DMS114 treated with DMSO at 0.1 percent for 48 hours (cell line): Measurements from ENCODE around the gene PCDHGA3.
"Not testable (repeated sequence)": the region's sequence is repeated elsewhere in the genome, so short reads cannot be mapped to it uniquely, and the experiment has no call there.

Experiments
- DNase-seq: peaks from one replicate; lab custom pipeline; 2025; ENCODE audit not compliant: unreplicated experiment; lab: John Stamatoyannopoulos, UW

The PCDHGA3 gene

DNA sequence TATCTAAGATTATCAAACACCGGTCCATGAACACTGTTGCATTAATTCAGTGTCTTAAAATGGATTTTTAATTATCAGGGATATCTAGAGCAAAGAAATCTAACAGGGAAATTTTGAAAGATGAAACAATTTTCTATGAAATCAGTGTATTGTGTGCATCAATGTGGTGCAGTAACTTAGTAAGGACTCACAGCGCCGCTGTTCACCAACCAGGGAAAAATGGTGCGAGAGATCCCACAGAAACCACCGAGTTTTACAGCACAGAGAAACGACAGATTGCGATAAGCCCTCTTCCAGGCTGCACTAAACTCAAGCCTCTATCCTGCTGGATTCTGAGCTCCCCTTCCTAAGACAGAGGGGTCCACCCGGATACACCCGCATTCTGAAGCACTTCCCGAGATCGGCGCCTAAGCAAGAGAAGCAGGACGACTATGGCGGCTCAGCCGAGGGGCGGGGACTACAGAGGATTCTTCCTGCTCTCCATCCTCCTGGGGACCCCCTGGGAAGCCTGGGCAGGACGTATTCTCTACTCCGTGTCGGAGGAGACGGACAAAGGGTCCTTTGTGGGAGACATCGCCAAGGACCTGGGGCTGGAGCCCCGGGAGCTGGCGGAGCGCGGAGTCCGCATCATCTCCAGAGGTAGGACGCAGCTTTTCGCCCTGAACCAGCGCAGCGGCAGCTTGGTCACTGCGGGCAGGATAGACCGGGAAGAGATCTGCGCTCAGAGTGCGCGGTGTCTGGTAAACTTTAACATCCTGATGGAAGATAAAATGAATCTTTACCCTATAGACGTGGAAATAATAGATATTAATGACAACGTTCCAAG, 39.1 kb downstream of the PCDHGA3 start, which contains the start of gene PCDHGA7:
Gene PCDHGA7, plus strand, starts transcription at position 274 of the 826 bp plus-strand sequence. Its CDS starts 158 bp downstream, at position 432.
- no peak for DNase-seq

DNA sequence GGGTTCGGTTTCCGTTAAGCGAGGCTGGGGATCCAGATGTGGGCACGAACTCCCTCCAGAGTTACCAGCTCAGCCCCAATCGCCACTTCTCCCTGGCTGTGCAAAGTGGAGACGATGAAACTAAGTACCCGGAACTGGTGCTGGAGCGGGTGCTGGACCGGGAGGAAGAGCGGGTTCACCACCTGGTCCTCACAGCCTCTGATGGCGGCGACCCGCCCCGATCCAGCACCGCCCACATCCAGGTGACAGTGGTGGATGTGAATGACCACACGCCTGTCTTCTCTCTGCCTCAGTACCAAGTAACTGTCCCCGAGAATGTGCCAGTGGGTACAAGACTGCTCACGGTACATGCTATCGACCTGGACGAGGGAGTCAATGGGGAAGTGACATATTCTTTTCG, 39.7 kb downstream of the PCDHGA3 start:
- no peak for DNase-seq

DNA sequence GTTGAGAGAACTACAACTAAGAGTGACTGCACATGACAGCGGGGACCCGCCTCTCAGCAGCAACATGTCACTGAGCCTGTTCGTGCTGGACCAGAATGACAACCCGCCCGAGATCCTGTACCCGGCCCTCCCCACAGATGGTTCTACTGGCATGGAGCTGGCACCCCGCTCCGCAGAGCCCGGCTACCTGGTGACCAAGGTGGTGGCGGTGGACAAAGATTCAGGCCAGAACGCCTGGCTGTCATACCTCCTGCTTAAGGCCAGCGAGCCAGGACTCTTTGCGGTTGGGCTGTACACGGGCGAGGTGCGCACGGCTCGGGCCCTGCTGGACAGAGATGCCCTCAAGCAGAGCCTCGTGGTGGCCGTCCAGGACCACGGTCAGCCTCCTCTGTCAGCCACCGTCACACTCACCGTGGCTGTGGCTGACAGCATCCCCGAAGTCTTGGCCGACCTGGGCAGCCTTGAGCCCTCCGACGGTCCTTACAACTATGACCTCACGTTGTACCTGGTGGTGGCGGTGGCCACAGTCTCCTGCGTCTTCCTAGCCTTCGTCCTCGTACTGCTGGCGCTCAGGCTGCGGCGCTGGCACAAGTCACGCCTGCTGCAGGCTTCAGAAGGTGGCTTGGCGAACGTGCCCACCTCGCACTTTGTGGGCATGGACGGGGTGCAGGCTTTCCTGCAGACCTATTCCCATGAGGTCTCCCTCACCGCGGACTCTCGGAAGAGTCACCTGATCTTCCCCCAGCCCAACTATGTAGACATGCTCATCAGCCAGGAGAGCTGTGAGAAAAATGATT, 41.0 kb downstream of the PCDHGA3 start:
- DNase-seq, result no peak

DNA sequence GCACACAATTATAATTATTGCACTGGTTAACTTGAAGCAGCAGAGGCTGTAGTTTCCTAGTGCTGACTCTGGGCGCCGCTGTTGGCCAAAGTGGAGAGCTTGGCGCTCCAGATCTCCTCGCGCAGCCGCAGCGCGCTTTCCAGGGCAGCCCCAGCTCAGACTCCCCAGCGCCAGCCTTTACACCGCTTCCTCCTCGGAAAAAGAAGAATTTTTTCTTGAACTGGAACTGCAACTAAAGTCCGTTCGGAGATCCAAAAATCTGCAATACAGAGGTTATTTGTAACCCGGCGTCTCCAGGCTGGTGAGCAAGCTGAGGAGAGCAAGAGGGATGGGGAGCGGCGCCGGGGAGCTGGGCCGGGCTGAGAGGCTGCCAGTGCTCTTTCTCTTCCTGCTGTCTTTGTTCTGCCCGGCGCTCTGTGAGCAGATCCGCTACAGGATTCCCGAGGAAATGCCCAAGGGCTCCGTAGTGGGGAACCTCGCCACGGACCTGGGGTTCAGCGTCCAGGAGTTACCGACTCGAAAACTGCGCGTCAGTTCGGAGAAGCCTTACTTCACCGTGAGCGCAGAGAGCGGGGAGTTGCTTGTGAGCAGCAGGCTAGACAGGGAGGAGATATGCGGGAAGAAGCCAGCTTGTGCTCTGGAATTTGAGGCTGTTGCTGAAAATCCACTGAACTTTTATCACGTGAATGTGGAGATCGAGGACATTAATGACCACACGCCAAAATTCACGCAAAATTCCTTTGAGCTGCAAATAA, 44.1 kb downstream of the PCDHGA3 start, which contains the start of gene PCDHGB4:
Gene PCDHGB4, plus strand, starts transcription at position 142 of the 755 bp plus-strand sequence. Its CDS starts 187 bp downstream, at position 329.
- DNase-seq, result not testable (repeated sequence)

DNA sequence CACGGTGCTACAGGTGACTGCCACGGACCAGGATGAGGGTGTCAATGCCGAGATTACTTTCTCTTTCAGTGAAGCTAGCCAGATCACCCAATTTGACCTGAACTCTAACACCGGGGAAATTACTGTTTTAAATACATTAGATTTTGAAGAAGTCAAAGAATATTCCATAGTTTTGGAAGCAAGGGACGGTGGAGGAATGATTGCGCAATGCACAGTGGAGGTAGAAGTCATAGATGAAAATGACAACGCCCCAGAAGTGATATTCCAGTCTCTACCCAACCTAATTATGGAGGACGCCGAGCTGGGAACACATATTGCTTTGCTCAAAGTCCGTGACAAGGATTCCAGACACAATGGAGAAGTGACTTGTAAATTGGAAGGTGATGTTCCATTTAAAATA, 45.0 kb downstream of the PCDHGA3 start:
- no peak for DNase-seq

DNA sequence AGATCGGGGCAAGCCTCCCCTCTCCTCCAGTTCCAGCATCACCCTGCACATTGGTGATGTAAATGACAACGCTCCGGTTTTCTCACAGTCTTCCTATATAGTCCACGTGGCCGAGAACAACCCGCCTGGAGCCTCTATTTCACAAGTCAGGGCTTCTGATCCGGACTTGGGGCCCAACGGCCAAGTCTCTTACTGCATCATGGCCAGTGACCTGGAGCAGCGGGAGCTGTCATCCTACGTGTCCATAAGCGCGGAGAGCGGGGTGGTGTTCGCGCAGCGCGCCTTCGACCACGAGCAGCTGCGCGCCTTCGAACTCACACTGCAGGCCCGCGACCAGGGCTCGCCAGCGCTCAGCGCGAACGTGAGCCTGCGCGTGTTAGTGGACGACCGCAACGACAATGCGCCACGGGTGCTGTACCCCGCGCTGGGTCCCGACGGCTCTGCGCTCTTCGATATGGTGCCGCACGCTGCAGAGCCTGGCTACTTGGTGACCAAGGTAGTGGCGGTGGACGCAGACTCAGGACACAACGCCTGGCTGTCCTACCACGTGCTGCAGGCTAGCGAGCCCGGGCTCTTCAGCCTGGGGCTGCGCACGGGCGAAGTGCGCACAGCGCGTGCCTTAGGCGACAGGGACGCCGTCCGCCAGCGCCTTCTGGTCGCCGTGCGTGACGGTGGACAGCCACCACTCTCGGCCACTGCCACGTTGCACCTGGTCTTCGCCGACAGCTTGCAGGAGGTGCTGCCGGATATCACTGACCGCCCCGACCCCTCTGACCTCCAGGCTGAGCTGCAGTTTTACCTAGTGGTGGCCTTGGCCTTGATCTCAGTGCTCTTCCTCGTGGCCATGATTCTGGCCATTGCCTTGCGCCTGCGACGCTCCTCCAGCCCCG, 45.8 kb downstream of the PCDHGA3 start:
- no peak for DNase-seq

DNA sequence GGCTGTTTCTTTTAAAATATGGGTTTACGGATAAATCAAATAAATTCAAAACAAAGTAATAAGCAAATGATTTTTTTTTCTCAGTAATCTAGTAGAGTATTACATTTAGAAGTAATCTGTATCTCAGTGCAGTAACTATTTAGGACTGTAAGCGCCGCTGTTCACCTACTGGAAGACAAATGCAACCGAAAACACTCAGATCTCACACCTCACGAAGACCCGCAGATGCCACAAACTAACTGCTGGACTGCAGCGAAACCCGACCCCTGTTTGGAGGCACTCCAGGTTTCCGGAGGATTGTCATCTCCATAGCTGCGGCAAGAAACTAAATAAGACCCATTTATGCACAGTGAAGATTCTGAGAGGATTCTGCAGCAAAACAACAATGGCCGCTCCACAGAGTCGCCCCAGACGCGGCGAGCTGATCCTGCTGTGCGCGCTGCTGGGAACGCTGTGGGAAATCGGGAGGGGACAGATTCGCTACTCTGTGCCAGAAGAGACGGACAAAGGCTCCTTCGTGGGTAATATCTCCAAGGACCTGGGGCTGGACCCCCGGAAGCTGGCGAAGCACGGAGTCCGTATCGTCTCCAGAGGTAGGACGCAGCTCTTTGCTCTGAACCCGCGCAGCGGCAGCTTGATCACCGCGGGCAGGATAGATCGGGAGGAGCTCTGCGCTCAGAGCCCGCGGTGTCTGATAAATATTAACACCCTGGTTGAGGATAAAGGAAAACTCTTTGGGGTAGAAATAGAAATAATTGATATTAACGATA, 49.0 kb downstream of the PCDHGA3 start, which contains the start of gene PCDHGA8:
Gene PCDHGA8, plus strand, starts transcription at position 205 of the 770 bp plus-strand sequence. Its CDS starts 181 bp downstream, at position 386.
- DNase-seq, result no peak

DNA sequence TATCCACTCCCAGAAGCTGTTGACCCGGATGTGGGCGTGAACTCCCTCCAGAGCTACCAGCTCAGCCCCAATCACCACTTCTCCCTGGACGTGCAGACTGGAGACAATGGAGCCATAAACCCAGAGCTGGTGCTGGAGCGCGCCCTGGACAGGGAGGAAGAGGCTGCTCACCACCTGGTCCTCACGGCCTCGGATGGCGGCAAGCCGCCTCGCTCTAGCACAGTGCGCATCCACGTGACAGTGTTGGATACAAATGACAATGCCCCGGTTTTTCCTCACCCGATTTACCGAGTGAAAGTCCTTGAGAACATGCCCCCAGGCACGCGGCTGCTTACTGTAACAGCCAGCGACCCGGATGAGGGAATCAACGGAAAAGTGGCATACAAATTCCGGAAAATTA, 49.6 kb downstream of the PCDHGA3 start:
- DNase-seq, result no peak

DNA sequence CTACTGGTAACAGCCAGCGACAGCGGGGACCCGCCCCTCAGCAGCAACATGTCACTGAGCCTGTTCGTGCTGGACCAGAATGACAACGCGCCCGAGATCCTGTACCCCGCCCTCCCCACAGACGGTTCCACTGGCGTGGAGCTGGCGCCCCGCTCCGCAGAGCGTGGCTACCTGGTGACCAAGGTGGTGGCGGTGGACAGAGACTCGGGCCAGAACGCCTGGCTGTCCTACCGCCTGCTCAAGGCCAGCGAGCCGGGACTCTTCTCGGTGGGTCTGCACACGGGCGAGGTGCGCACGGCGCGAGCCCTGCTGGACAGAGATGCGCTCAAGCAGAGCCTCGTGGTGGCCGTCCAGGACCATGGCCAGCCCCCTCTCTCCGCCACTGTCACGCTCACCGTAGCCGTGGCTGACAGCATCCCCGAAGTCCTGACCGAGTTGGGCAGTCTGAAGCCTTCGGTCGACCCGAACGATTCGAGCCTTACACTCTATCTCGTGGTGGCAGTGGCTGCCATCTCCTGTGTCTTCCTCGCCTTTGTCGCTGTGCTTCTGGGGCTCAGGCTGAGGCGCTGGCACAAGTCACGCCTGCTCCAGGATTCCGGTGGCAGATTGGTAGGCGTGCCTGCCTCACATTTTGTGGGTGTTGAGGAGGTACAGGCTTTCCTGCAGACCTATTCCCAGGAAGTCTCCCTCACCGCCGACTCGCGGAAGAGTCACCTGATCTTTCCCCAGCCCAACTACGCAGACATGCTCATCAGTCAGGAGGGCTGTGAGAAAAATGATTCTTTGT, 51.0 kb downstream of the PCDHGA3 start:
- not testable (repeated sequence) for DNase-seq
